Measurements from ENCODE around the gene PRMT9.

The PRMT9 gene

DNA sequence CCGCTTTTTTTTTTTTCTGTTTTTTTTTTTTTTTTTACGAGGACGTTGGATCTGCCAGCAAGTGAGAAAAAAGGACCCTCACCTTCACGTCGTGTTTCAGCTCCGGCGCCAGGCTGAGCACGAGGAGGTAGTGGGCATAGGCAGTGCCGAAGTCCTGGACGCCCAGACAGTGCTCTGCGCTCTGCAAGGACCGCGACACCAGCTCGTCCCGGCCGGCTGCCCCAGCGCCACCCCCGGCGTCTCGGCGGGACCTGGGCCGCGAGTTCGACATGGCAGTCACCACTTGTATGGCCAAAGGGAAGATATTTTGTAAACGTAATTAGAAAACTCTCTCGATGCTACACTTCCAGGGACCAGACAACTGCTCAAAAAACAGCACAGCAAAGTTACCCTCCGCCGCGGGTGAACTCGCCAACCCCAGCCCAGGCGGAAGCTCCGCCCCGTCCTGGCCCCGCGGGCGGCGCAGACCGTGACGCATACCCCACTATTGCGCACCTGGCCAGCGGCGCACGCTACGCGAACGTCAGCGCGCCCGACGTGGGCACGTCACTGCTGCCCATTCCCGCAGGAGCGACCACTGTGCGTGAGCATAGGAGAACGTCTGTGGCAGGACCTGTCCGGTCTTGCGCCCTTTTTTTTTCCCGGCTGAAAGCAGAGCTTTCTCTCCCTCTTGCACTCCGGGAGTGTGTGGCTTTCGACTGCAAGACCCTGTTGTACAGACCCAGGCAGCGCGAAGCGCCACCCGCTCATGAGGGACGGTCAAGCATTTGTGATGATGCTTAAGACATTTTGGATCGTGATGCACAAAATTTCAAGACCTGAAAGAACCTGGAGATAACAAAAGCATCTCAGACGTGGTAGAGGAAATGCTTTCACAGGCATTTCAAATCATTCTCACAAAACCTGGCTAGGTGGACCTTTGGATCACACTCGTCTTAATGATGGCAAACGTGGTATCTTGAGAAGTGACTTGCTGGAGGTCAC is at the start of gene PRMT9:
TSS of gene PRMT9 (minus strand) at position 447 of the 984 bp plus-strand sequence. CDS start at position 271, 176 bp downstream.
- DNase-seq, result peak; percentile 82

DNA sequence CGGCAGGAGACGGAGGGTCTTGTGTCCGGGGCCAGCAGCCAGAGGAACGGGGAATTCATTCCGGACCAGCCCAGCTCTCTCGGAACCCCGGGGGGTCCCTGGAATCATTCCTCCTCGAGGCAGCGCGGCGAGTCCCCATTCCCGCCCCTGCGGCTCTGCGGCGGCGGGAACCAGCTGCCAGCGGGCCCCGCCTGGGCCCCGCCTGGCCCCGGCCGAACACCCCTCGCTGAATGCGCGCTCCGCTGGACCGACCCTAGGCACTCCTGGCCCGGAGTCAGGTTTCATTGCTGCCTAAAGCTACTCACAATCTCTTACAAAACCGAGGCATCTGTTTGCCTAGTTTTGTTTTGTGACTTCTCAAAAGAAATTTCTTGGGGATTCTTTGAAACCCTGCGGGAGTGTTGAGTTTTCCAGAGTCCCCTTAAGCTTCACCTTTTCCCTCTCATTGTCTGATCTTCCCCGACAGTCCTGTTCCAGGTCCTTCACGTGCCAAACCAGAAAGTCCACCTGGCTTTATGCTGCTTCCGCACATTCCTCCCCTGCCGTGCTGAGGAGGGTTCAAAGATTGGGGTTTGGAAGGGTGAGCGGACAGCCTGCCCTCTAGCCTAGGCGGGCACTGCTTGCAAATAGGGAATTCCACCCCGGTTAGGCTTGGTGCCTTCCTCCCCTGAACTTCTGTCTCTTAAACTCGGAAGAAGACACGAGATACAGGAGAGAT is 48.7 kb upstream of the PRMT9 start:
- no peak for DNase-seq

DNA sequence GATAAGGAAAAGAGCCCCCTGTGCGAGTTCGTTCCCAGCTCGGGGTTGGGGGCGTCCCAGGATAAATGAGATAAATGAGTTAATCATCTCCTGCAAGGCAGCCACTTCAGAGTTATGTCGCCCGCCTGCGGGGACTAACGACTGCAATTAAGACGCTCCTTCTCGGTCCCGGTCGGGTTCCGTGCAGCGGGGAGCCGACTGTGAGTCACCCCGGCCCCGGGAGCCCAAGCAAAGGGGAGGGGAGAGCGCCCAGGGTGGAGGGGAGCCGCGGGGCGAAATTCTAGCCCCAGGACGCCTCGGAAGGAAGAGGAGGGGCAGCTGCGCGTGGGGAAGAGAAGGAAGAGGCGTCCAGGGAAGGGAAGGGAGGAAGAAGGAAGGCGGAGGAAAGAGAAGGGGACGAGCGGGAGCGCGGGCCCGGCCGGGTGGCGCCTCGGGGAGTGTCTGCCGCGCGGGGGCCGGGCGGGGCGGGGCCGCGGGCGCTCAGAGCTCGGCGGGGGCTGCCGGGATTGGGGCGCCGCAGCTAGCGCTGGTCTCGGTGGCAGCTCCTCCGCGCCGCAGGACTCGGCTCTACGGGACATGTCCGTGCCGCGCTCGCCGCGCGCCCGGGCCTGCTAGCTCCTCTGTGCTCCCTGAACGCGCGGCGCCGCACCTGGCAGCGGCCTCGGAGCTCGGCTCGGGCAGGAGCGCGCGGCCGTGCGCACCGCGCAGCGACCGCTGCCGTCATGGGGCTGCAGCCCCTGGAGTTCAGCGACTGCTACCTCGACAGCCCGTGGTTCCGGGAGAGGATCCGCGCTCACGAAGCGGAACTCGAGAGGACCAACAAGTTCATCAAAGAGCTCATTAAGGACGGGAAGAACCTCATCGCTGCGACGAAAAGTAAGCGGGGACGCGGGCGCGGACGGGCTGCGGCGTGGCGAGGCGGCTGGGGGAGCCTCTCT is 47.9 kb upstream of the PRMT9 start, which contains the start of gene ARHGAP10:
TSS of gene ARHGAP10 (plus strand) at position 509 of the 938 bp plus-strand sequence. CDS start at position 723, 214 bp downstream.
- DNase-seq, result peak; percentile 65

DNA sequence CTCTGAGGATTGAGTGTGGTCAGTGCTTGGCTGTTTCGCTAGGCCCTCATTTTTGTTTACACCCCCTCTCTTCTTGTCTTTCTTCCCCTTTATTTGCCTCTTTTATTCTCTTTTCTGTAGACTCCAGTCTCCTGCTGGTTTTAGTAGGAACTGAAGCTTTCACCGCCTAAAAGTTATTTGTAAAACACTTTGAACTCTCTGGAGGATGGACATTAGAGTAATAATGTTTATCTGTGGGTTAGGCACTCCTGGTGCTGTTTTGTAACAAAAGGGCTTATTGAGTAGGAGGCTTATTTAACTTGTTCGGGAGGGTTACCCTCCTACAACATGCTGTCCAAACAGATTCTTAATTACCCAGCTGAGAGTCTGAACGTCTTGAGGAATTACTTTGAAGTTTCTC is 46.4 kb upstream of the PRMT9 start:
- DNase-seq, result no peak

DNA sequence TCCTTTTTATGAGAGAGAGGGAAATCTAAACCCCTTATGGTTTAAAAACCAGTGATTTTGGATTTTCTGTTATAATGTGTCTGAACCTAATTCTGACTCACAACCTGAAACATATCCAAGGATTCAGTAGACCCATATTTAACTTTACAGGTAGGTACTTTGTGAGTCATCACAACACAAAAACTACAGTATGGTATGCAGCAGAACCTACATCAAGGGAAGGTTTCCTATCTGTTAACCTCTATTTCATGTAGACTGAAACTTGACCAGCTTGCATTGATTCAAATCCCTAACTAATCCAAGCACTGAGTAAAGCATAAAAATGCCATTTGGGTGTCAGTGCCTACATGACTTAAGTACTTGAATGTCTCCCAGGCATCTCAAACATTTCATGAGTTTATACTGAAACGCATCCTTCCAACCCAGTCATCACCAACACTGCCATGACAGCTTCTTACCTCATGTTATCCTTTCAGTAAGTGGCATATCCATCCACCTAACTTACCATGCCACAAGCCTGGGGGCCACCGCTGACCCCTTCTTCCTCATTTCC is 43.6 kb upstream of the PRMT9 start:
- no peak for DNase-seq

DNA sequence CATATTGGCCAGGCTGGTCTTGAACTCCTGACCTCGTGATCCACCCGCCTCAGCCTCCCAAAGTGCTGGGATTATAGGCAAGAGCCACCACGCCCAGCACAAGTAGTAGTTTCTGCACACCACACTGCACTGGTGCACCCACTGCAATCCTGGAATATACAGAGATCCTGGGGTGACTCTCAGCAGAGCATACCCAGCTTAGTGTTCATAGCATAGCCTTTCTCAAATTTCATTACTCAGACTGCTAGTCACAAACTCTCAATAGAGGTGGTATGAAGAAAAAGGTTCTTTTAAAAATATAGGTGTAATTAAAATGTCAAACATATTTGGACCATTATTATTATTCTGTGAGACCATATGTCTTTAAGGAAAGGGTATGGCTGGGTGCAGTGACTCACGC is 41.7 kb upstream of the PRMT9 start:
- DNase-seq, result no peak

DNA sequence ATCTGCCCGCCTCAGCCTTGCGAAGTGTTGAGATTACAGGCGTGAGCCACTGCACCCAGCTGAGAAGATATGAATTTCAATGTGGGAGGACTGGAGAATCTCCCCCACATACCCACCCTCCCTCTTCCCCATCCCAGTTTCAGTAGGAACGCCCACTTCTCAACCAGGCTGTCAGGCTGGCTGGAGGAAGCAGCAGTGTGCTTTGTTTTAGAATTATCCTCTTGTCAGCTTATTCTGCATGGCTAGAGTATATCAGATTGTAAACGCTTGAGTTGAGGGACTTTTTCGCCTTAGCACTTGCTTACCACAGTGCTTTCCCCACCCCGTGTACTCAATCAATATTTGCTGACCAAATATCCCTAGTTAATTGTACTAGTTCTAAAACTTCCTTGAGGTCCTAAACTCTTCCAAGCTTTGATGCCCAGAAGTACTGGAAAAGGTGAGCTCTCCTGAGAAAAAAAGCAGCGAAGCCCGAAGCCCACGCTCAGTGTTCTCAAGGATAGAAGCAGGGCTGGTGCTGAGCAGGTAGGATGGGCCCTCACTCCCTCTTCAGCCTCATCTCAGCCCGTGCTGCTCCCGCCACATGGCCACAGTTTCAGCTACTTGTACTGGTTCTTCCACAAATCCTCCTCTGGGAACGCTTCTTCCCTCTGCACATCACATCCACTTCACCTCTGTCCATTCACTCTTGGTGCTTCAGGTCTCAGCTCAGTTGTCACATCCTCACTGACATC is 40.7 kb upstream of the PRMT9 start:
- no peak for DNase-seq

DNA sequence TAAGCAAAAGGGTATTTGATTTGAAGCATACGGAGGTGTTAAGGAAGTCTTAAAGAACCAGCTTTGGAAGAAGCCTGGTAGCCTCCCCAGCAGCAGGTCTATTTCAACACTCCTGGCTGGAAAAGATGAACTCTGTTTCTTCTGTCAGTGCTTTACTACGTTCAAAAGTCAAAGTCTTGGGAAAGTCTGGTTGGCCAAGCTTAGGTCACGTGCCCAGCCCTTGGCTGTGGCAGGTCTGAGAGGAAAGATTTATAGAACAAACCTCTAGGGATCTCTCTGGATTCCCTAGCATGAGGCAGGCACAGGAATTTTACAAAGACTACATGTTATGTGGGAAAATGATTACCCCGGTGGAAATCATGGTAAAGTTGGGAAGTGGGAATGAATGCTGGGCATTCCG is 39.4 kb upstream of the PRMT9 start:
- DNase-seq, result no peak

DNA sequence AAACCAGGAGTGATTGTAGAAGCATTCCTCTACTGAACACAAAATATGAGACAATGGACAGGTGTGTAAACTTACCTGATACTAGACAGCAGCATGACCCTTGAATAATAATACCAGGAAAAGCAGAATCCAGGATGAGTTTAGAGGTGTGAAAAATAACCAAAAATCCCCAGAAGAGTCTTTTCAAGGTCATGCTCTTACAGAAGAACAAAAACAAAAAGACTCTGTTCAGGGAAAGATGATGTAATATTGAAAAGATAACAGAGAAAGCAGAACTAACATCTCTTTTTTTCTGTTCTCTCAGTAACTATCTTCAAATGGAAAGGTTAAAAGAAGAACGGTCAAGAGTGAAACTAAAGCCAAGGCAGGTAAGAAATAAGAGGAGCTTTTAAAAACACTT is 33.9 kb upstream of the PRMT9 start:
- DNase-seq, result no peak

DNA sequence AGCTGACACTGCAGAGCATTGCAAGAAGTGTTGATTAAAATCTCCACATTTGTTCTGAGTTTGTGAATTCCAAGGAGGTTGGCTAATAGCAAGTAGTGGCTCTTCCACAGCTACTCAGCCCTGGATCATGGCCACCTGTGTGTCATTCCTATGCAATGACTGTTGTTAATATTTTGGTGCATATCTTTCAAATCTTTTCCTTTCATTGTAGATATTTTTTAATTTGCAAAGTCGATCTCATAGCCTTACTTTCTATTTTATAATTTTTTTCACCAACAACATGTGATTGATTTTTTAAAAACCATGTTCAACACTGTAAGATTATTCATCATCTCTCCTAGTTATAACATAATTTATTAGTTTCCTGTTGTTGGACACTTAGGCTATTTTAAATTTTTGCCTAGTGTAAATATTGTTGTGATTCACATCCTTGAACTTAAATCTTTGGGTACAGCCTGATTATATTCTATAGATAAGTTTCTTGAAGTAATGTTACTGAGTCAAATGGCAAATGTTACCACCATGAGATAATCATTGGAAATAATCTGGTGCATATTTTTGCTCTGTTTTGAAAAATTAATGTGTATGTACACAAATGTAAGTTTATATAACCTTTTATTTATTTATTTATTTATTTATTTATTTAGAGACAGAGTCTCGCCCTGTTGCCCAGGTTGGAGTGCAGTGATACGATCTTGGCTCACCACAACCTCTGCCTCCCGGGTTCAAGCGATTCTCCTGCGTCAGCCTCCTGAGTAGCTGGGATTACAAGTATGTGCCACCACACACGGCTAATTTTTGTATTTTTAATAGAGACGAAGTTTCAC is 30.8 kb upstream of the PRMT9 start:
- DNase-seq, result no peak

DNA sequence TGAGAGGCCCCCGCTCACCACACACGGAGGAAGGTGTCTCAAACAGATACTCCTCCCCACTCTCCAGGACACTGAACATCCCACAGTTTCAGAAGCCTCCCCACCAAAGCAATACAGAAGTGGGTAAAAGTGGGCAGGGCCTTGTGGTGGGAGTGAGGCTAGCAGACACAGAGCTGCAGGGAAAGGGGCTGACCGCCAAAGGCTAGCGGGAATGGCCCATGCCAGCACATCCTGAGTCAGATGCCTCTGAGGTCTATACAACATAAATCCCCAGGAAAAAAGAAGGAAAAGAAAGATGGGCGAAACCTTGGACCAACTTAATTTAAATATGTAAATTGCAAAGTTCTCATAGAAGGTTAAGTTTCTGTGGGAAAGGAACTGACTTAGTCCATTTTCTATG is 26.0 kb upstream of the PRMT9 start:
- DNase-seq, result no peak

DNA sequence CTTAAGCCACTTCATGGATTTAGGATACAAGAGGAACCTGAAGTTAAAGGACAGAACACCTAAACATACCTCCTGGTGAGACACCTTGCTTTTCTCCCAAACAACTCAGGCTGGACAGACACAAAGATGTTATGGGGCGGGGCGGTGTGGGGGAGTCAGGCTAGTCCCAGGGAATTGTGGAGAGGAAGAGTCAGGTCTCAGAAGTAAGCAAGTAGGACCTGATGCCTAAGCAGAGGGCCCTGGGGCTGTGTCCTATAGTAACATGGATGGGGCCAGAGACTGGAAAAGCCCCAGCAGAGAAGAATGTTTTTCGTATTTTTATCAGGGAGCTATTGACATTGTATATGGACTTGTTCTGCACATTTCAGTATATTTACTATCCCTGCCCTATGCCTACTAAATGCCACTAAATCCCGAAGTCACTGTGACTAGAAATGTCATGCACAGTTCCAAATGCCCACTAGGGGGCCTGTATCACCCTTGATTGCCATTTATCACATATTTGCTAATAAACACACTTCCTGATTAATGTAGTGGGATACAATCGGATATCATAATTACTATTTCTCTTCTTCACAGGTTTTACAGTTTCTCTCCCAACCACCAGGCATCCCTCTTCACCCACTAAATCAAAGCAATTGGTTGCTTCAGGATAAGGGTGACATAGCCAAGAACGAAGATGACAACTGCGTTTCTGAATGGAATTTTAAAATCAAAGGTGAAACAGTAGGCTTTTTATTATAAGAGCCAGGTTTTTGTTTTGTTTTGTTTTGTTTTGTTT is 24.1 kb upstream of the PRMT9 start:
- peak; percentile 52 for DNase-seq

DNA sequence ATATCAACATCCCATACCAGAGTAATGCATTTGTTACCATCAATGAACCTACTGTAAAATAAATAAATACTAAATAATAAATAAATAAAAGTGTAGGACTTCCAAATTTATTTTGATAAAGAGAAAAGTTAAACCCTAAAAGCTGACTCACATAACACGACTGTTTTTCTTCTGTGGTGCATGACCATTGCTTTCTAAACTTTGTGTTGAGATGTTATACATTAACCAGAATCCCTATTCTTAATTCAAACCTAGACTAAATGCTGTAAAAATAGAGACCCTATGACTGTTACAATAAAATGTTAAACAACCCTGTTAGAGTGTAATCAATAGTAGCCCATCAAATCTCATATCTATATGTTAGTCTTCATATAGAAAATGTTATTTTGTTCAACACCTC is 20.9 kb upstream of the PRMT9 start:
- no peak for DNase-seq

DNA sequence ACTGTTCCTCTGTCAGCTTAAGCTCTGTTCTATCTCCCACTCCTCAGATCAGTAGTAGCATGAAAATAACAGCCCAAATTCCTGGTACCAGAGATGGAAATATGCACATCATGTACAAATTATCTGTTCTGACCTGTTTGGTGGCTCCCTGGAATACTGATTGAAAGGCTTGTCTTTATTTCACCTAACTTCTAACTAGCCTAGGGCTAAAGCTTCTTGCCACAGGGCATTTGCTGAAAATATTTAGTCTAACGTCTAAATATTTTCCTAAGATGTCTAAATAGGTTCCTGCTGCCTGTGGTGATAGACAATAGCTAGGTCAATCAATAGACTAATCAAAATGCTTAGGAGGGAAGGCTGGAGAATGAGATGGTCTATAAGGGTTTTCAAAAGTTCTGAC is 12.9 kb upstream of the PRMT9 start:
- DNase-seq, result no peak

DNA sequence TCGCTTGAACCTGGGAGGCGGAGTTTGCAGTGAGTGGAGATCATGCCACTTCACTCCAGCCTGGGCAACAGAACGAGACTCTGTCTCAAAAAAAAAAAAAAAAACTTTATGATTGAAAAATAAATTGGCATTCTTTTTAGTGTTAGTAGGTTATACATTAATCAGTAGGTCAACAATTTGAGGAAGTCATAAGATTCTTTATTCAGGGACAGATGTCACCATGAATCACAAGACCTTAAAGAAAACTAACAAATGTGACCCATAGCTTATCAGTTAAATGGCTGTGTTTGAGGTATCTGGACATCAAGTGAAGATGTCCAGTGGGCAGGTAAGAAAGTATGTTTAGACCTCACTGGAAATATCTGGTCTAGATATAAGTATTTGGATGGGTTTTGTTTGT is 9.3 kb upstream of the PRMT9 start:
- DNase-seq, result no peak

DNA sequence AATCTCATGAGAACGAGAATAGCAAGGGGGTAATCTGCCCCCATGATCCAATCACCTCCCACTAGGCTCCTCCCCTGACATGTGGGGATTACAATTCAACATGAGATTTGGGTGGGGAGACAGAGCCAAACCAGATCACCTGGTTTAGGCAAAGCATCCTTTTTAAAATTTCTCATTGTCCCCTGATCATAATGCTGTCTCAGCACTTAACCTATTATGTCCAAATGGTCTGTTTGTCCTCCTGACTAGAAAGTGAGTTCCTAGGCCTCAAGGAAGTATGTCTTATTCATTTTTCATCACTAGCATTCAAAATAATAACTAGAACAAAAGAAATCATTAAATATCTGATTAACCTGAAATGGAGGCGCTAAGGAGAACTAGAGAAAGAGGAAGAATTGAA is 7.9 kb upstream of the PRMT9 start:
- DNase-seq, result no peak

DNA sequence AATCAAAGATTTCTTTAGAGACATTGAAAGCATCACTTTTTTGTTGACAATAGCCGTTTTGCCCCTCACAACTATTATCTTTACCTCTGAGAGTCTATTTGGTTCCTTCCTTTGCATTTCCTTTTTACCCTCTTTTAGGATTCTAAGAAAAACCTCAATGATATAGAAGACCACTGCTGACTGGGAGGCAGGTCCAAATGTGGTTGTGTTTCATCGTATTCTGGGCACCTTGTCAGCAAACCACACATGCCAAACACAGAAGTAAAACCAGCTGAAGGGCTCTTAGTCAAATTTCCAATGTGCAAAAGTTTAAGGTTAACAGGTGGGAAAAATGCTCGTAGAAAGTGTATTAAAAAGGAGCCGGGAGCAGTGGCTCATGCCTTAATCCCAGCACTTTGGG is 5.1 kb upstream of the PRMT9 start:
- no peak for DNase-seq

DNA sequence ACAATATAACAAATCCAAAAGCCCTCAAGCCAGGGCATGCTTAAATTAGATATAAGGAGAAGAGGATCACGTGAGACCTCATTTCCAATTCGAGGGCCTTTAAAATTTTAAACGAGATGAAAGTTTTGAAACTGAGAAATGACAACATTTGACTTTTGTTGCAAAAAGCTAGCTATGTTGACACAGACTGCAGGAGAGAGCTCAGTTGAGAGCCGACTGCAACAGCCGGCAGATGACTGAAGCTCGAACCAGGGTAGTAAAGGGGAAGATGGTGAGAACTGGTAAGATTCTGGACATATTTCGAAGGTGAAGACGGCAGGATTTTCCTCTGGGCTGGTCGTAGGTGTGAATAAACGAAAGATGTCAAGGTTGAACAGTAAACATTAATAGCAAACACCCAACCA is 773 bp downstream of the PRMT9 start:
- no peak for DNase-seq

DNA sequence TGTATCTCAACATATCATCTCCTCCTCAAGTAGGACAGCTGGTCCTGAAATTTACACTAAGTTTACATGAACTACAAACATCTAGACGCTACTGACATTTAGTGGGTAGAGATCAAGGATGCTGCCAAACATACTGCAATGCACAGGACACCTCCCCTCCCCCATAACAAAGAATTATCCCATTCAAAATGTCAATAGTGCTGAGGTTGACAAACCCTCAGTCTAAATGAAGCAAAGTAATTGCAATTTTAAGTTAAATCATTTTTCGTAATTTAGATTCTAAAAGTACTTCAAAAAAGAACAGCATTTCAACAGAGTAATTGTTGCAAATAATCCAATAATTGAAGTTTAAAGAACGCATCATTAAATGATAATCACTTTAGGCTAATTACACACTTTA is 1.2 kb downstream of the PRMT9 start:
- DNase-seq, result no peak

Data from activated gamma-delta T cell treated with Interleukin-2 at 50 U/mL for 16 hours (primary cell).